CD4-positive, alpha-beta T cell treated with Interleukin-17A for 4 hours (primary cell): Measurements from ENCODE around the gene DOCK6.
"Not testable (repeated sequence)": the region's sequence is repeated elsewhere in the genome, so short reads cannot be mapped to it uniquely, and the experiment has no call there.

Experiments
- DNase-seq: peaks from one replicate; pipeline ENCODE4 v3.0.0-alpha.2; 2020; ENCODE audit warnings: mixed read lengths

Gene DOCK6

DNA sequence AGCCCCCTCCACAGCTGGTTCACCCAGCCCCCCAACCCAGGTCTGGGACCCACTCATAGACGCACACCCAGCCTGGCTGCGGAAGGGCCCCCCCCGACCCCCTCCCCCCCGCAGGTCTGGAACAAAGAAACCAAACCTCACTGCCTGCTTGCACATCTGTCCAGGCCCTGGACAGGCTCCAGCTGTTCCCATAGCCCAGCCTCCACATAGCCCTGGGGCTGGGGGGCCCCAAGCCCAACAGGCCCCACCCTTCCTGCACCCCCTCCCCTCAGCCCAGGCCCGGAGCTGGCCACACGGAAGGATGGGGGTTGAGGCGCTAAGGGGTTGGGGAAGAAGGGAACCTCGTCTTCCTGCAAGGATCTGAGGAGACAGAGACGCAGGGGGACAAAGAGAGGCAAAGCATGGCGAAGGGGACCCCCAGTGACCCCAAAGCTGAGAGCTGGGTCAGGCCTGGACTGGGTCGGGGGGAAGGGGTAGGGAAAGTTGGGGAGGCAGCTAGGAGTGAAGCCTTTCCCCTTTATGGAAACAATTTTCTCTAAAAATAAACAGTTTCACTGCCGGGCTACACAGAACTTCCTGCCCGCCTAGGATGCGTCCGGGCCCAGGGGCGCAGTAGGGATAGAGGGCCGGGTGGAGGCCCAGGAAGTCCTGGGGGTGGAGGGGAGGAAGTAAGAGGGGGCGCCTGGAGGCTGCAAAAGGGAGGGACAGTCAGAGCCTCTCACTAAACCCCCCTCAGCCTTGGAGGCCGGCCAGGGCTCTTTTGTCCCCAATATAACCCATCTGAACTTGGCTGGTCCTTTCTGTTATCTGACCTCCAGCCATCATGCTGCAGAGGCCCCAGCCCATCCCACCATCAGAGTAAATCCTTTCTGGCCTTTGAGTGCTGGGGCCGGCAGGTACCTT is 67.4 kb downstream of the DOCK6 start:
- no peak for DNase-seq

DNA sequence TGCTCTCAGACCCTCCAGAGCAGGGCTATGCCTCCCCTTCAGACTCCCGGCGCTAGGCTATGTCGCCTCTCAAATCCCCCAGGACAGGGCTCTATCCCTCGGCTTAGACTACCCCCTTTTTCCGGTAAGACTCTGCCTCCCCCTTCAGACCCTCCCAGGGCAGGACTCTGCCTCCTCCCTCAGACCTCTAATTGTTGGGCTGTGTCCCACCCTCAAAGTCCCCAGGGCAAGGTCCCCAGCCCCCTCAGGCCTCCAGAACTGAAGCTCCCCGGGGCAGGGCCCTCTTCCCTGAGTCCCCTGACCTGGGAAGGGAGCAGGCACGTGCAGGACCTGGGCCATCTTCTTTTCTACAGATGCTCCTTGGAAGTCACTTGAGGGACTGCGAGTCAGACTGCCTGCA is 68.2 kb downstream of the DOCK6 start:
- no peak for DNase-seq

DNA sequence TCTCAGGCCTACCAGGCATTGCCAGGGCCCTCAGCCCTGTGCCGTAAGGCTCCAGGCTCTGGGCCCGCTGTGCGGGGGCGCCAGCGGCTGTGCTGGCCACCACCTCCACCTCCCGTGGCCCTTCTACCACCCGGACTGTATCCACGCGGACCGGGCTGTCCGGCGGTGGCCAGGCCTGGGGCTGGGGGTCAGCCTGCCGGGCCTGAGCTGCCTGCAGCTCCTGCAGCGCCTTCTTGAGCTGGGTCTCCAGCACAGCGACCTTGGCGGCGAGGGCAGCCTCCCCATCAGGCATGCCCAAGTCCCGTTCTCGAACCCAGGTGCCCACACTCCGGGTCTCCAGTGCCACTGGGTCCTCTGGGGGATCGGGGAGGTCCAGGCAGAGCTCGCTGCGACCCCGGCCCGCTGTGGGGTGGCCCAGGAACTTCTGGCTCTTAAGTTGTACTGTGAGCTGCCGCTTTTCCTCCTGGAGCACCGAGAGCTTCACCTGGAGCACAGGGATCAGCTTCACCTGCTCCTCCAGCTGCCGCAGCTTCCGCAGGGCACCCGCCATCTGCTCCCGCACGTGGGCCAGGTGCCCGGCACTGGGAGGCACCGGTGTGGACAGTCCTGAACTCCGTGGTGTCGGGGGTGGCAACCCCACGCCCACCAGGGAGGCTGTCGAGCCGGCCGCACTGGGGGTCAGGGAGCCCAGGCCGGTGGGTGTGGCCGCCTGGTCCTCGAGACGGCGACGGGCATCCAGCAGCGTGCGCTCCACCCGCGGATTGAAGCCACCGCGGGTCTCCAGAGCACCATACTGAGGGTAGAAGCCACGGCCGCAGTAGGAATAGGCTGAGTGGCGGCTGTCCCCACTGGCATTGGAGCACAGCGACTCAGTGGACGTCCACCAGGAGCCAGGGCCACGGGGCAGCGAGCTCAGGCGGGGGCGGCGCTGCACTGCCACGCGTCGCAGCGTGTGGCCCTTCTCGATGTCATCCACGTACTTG is 69.1 kb downstream of the DOCK6 start:
- DNase-seq: no peak

DNA sequence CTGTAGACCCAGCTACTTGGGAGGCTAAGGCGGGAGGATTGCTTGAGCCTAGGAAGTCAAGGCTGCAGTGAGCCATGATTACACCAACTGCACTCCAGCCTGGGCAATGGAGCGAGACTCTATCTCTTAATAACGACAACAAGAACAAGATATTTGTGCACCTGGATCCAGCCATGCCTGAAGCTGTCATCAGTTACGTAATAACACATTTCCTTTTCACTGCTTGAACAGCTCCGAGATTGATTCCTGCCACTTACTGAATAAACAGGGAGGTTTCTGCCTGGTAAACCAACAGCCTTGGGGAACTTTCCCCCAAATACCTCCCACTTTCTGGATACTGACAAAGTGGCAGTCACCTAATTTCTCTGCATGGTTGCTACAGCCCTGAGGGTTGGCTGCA is 70.4 kb downstream of the DOCK6 start:
- no peak for DNase-seq

DNA sequence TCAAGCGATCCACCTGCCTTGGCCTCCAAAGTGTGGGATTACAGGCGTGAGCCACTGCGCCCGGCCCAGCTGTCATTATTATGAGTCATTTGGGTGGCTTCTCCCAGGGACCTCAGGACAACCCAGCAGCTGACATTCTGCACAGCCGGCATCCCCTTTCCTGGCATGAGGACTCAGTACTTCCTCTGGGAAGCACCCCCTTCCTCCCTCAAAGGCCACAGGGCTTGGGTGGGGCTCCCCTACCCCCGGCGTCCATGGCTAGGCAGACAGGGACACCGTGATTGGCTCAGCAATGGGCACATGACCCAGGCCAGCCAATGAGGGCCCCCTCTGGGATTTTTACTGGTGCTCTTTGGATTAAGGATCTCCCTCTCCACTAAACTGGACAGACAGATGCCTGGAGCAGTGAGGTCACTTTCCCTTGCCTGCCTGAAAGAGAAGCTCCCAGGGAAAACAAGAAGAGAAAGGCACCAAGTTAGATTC is 71.0 kb downstream of the DOCK6 start:
- no peak for DNase-seq

DNA sequence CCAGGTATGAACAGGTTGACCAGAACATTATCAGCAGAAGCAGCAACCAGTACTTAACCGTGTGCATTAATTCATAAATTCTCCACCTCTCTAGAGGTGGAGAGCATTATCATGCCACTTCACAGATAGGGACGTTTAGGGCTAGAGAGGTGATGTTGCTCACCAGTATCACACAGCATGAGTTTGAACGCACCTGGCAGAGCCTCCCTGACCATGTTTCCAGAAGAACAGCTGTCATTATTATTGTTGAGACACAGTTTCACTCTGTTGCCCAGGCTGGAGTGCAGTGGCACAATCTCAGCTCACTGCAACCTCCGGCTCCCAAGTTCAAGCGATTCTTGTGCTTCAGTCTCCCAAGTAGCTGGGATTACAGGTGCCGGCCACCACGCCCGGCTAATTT is 71.8 kb downstream of the DOCK6 start:
- no peak for DNase-seq

DNA sequence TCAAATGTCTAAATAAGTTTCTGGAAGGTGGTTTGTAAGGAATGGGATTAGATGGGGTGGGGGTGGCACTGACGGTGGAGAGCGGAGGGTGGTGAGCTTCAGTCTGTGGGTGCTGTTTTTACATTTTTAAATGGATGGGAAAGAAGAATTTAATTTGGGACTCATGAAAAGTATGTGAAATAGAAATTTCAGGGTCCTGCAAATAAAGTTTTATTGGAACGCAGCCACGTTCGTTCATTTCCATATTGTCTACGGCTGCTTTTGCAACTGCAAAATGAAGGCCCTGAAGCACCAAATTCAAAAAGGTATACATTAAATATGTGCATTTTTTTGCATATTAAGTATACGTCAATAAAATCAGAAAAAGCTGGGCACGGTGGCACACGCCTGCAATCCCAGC is 74.9 kb downstream of the DOCK6 start:
- DNase-seq: no peak

DNA sequence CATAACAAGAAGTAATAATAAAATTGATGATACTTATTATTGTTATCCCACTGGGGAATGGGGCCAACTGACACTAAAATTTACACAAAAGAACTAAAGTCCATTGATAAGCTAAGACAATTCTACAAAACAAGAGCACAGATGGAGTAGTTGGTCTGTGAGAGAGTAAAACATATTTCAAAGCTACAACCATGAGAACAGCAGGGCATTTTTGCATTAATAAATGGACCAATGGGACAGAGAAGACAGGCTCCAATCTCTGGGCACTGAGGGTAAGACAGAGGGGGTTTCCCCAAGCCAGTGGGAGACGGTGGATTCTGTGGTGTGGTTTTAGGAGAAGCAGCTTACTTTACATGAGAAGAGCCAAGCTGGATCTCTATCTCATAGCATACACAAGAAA is 79.3 kb downstream of the DOCK6 start:
- DNase-seq: no peak

DNA sequence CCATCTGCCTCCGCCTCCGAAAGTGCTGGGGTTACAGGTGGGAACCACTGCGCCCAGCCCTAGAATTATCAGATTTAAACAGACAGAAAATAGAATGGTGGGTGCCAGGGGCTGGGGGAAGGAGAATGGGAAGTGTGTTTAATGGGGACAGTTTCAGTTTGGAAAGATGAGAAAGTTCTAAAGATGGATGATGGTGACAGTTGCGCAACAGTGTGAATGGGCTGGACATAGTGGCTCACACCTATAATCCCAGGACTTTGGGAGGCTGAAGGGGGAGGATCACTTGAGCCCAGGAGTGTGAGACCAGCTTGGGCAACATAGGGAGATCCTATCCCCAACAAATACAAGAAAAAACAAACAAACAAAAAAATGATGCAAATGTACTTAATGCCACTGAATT is 80.8 kb downstream of the DOCK6 start:
- DNase-seq: no peak

DNA sequence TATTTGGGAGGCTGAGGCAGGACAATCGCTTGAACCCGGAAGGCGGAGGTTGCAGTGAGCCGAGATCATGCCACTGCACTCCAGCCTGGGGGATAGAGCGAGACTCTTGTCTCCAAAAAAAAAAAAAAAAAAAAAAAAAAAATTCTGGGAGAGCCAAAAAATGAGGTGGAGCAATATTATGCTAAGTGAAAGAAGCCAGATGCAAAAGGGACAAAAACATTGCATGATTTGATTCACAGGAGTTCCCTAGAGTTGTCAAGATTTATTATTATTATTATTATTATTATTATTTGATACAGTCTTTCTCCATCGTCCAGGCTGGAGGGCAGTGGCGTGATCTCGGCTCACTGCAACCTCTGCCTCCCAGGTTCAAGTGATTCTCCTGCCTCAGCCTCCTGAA is 81.3 kb downstream of the DOCK6 start:
- not testable (repeated sequence) for DNase-seq

DNA sequence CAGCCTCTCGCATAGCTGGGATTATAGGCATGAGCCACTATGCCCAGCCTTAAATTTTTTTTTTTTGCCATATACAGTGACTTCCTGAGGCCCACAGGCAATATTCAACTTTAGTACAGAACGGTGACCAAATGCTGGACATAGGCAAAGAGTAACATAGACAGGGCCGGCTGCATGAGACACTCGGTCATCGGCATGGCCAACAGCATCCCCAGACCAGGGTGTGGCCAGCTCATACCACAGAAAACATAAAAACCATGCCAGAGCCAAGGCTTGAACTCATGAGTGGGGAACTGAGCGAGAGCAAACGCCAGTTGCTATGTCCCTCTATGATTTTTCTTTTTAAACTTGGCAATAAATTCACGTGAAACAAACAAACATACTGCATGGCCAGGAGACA is 82.0 kb downstream of the DOCK6 start:
- DNase-seq: no peak

DNA sequence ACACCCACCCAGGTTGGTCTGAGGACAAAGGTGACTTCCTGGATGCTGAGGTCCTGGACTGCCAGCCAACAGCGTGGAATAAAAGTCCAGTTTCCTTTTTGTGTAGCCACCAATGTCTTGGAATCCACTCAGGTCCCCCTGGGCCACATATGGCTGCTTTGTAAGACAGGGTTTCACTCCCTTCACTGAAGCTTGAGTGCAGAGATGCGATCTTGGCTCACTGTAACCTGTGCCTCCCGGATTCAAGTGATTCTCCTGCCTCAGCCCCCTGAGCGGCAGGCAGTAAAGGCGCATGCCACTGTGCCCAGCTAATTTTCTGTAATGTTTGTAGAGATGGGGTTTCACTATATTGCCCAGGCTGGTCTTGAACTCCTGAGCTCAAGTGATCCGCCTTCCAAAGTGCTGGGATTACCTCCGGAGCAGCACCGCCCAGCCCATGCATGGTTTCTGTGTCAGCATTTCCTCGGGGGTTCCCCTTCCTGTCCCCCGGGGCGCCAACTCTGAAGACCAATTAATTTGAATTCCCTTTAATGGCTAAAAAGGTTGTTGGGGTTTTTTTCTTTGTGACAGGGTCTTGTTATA is 82.5 kb downstream of the DOCK6 start:
- peak; percentile 21 for DNase-seq

DNA sequence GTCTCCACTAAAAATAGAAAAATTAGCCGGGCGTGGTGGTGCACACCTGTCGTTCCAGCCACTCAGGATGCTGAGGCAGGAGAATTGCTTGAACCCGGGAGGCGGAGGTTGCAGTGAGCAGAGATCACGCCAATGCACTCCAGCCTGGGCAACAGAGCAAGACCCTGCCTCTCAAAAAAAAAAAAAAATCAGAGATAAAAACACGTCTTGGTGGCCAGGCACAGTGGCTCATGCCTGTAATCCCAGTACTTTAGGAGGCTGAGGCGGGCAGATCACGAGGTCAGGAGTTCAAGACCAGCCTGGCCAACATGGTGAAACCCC is 83.2 kb downstream of the DOCK6 start:
- DNase-seq: not testable (repeated sequence)

DNA sequence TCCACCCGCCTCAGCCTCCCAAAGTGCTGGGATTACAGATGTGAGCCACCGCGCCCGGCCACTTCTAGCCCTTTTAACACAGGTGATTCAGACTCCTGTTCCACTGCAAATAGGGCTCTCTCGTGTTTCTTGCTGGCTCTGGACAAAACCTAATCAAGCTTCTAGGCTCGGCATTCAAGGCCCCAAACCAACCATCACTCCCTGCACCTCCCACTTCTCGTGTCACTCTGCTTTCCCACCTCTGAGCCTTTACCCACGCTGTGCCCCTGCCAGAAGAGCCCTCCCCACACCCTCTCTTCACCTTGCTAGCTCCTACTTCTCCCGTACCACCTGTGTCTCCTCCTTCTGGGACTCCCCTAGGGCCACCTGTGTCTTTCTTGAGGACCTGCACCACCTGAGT is 84.7 kb downstream of the DOCK6 start:
- DNase-seq: no peak

DNA sequence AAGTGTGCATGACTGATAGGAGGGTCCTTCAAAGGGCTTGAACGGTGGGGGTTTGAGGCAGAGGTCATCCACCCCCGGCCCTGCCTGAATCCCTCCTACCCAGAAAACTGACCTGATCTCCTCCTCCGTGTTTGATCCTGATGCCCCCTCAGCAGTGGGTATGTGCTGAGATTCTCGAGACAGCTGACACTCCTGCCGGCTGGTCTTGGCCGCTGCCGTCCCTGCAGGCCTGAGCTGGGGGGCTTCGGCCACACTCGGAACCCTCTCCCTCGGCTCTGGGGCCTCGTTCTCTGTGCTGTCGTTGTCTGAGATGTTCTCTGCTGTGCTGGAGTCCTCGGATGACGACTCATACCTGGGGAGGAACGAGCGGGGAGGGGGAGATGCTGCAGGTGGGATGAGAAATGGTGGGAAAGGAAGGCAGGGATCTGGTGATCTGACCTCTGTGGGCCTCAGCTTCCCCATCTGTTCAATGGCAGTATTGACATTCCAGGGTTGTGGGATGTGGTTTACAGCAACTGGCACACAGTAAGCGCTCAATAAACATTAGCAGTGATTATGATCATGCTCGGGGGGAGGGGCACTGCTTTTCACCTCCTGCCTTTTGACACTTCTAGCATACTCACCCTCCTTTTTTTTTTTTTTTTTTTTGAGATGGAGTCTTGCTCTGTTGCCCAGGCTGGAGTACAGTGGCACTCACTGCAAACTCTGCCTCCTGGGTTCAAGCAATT is 85.7 kb downstream of the DOCK6 start:
- DNase-seq: no peak

DNA sequence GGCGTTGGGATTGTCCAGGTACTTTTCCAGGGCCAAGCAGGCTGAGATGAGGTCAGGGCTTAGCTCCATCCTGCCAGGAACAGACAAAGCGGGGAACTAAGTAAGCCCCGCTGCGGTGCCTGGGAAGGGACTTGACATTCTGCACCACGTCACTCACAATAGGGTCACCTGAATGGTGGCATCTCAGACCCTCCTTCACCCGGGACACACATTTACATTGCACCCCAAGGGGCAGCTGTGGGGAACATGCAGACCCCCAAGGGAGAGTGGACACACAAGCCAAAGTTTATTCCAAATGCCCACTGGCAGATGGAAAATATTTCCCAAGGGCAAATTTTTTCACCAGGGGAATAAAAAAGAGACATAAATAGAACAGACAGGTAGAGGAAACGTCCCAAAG is 86.4 kb downstream of the DOCK6 start:
- DNase-seq: no peak

DNA sequence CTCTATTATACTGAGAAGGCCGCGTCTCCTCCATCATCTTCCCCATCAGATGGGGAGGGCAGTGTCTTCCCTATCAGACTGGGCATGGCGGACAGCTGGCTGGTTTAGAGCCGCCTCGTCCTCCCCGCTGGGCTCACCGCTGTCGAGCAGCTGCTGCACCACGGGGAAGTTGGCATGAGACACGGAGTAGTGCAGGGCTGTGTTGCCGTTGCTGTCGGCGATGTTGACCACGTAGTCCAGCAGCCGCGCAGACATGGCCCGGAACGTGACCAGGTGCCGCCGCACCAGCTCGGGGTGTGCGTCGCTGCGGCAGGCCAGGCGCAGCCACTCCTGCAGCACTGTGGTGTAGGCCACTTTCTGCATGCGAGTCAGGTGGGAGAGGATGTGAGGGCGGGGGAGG is 88.0 kb downstream of the DOCK6 start:
- no peak for DNase-seq

DNA sequence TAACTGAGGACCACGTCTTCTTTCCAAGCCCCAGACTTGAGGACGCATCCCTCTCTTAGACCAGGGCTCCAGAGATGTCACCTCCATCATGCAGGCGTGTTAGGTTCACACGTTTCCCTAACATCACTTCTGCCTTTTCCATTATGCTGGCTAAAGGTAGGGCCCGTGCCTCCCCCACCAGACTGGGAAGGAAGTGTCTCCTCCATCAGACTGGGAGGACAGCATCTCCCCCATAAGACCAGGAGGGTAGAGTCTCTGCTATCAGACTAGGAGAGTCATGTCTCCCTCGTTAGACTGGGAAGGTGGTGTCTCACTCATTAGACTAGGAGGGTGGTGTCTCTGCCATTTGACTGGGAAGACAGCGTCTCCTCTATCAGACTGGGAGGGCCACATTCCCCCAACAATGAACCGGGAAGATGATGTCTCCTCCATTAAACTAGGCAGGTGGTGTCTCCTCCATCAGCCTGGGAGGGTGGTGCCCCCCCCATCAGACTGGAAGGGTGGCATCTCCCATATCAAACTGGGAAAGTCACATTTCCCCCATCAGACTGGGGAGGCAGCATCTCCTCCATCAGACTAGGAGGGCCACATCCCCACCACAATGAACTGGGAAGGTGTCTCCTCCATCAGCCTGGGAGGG is 88.7 kb downstream of the DOCK6 start:
- DNase-seq: no peak

DNA sequence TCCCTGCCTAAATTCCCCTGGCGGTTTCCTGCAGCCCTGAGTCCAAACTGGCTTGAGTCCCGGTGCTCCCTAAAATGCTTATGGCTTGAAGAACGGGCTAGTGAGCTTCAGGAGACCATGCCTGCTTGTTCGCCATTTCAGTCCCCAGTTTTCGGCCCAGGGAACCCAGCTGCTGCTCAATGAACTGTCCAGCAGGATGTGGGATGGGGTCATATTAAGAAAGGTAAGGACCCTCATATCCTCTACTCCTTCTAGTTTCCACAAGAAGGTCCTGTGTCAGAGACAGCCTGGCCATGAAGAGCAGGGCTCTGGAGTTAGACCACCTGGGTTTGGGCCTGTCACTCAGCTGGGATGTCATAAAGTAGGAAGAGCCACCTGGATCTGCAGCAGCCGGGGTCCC is 89.7 kb downstream of the DOCK6 start:
- DNase-seq: no peak

DNA sequence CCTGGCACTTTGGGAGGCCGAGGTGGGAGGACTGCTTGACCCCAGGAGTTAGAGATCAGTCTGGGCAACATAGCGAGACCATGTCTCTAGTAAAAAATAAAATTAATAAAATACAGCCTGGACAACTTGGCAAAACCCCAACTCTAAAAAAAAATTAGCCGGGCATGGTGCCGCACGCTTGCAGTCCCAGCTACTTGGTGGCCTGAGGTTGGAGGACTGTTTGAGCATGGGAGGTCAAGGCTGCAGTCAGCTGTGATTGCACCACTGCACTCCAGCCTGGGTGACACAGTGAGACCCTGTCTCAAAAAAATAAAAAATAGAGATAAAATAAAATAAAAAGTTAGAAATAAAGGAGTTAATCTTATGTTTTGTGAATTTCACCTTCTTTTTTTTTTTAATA is 91.2 kb downstream of the DOCK6 start:
- DNase-seq: no peak

DNA sequence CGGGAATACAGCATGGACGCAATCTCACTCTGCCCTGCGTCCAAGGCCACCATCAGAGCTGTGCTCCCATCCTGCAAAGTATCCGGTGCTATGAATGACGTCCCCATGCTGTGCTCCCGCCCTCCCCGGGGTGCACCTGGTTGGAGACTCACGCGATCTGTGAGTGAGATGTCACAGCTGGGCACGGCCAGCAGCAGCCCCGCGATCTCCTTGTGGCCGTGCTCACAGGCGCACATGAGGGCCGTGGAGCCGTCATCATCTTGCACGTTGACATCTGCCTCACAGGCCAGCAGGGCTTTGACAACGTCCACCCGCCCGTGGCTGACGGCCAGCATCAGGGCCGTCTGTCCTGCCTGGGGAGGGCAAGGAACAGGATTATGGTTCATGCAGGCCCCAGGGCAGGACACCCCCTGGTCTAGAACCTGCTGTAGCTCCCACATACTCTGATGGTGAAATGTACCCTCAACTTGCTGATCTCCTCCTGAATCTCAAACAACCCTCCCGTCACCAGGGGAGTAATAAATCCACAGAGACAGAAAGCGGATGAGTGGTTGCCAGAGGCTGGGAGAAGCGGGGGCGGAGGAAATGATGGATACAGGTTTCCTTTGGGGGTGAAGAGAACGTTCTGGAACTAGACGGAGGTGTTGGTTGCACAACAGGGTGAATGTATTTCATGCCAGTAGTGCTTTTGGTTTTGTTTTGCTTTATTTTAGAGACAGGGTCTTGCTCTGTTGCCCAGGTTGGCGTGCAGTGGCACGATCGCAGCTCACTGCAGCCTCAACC is 92.2 kb downstream of the DOCK6 start:
- DNase-seq: no peak
